ENCODE measurements around the gene FFAR1.
"Not testable (repeated sequence)": the region's sequence is repeated elsewhere in the genome, so short reads cannot be mapped to it uniquely, and the experiment has no call there.

FFAR1 gene

DNA sequence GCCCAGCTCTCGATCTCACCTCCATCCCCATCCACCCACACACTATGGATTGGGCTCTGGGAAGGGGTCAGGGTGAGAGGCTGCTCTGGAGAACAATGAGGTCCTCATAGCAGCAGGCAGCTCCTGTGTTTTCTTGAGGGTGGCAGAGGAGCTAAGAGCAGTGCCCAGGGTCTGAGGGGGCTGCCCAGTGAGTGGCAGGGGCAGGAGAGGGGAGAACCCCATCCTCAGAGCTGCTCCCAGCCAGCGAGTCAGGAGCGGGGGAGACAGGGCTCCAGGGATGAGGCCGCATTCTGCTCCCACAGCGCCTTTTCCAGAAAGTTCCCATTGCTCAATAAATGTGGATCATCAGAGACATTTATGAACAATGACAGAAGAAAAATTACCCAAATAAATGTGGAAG is 12.4 kb downstream of the FFAR1 start:
- DNase-seq (ENCODE audit: low read depth in 2 of 2), result not testable (repeated sequence)

DNA sequence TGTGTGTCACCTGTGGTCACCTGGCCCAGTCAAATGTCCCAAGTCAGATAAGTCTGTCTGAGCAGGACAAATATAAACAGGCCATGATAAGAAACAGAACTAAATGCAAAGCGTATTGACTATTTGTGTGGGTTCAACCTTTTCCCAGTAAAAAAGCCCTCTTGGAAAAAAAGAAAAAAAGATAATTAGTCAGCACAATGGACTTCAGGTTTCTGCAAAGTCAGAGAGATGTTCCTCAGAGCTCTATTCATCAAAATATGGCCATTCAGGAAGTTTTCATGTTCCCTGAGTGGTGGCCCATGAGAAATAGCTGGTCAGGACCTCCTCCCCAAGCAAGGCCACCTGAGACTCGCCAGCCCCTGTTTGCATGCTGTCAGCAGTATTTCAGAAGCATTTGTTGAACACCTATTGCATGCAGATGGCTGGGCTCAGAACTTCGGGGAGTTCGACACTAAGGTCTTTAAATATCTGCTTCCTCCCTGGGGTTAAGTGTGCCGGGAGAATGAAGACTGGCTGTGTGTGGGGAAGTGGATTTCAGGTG is 13.2 kb downstream of the FFAR1 start:
- no peak for DNase-seq (ENCODE audit: low read depth in 2 of 2)

DNA sequence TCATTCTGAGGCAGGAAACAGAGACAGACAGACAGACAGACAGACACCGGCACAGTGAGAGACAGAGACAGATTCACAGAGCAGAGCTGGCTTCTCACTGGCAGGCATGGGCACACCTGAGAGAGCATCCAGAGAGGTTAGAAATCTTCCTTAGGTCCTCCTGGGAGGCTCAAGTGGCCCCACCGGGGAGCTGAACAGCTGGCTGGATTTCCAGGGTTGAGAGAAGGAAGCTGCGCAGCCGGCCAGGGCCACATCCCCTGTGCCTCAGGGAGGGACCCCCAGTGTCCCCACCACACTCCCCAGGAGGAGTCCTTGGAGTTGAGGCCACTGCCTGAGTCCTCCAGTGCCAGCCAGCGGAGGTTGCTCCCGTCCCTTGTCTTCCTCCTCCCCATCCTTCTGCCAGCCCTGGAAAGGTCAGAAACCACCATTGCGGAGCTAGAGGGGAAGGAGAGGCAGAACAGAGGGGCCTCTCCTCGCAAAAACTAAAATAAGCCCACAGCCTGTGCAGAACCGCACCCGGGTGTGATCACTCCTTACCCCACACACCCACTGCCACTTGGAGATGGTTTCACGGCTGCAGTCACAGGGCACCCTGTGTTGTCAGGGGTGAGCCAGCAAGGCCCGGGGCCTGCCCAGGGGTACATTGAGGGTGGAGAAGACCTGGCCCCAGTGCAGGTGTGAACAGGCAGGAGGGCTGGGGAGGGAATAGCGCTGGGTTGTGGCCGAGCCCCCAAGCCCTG is 14.7 kb downstream of the FFAR1 start:
- no peak for DNase-seq (ENCODE audit: low read depth in 2 of 2)

DNA sequence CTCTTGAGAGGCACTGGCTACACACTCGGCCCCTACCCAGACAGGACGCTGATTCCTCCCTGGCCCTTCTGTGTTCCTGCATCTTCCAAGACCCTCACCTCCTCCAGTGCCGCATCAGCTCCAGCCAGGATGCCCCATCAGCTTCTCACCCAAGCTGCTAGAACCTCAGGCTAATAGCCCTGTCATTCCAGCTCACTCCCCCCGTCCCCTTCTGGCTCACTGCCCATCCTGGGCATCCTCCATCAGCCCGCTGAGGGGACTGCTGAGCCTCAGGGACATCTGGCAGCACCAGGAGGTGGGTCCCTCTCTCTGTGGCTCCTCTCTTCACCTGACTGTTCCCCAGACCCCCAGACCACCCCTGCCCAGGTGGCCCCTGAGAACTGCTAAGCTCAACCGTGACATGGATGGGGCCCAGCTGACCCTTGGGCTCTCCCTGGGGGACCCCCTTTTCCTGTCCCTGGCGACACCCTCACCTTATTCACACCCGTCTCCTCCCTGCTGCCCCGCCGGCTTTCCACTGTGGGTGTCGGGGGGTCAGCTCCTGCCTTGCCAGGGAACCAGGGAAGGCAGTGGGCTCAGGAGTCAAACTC is 15.4 kb downstream of the FFAR1 start:
- no peak for DNase-seq (ENCODE audit: low read depth in 2 of 2)

DNA sequence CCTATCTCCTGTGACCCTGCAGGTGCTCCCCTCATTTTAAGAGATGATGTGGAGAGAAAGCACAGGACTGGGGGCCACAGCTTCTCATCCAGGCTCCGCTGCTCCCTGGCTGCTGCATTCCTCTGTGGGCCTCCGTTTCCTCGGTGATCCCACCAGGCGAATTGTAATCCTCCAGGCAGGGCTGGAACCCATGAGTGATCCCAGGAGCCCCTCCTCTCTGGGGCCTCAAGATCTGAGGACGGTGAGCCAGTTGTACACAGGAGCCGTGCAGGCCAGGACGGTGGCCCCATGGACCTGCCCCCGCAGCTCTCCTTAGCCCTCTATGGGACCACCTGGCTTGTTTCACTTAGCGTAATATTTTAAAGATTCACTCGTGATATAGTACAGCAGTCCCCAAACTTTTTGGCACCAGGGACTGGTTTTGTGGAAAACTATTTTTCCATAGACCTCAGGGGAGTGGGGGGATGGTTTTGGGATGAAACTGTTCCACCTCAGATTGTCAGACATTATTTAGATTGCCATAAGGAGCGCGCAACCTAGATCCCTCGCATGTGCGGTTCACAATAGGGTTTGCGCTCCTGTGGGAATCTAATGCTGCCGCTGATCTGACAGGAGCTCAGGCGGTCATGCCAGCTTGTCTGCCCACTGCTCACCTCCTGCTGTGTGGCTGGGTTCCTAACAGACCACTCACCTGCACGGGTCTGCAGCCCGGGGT is 16.2 kb downstream of the FFAR1 start:
- no peak for DNase-seq (ENCODE audit: low read depth in 2 of 2)

DNA sequence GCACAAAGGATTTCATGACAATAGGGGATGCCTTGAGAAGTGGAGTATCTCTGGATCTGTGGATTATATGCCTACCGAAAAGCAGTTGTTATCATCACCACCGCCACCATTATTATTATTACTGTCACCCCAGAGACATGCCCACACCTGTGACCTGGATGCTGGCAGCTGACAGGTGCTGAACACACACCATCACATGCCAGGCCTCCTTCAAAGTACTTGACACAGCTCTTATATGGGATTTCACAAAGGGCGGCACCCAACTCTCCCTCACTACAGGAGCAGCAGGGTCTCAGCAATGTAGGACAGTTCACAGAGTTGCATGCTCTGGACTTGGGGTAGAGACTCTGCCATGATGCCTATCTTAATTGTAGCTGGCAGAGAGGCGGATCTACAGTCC is 17.6 kb downstream of the FFAR1 start:
- no peak for DNase-seq (ENCODE audit: low read depth in 2 of 2)

DNA sequence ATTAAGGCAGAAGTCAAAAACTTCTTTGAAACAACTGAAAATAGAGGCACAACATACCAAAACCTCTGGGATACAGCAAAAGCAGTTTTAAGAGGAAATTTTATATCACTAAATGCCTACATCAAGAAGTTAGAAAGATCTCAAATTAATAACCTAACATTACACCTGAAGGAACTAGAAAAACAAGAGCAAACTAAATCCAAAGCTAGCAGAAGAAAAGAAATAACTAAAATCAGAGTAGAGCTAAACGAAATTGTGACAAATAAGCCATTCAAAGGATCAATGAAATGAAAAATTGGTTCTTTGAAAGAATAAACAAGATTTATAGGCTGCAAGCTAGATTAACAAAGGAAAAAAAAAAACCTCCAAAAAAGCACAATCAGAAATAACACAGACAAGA is 20.7 kb downstream of the FFAR1 start:
- no peak for DNase-seq (ENCODE audit: low read depth in 2 of 2)

DNA sequence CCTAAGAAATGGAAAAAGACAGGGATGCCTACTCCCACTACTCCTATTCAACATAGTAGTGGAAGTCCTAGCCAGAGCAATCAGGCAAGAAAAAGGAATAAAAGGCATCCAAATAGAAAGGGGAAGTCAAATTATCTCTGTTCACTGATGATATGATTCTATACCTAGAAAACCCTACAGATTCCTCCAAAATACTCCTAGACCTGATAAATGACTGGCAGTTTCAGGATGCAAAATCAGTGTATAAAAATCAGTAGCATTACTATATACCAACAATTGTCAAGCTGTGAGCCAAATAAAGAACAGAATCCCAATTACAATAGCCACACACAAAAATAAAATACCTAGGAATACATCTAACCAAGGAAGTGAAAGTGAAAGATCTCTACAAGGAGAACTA is 21.8 kb downstream of the FFAR1 start:
- no peak for DNase-seq (ENCODE audit: low read depth in 2 of 2)

DNA sequence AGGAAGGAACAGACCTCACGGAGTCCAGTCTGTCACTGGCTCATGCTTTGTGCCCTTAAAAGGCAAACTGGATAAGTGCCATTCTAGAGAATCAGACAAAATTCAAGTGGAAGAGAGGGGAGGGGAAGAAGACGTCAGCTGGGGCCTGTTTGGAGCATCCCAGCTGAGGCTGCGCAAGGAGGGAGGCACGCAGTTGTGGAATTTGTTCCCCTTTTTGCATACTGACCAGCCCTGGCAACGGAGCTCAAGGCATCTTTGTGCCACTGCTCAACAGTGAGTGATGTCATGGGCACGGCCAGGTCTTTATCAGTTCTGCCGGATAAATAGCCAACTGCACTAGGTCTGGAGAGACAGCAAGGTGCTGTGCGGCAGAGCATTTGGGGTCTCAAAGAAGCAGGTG is 23.0 kb downstream of the FFAR1 start, which contains the start of gene GPR42:
Gene GPR42, plus strand, starts transcription at position 347 of the 400 bp plus-strand sequence. CDS start 292 bp downstream, outside the sequence.
- no peak for DNase-seq (ENCODE audit: low read depth in 2 of 2)

DNA sequence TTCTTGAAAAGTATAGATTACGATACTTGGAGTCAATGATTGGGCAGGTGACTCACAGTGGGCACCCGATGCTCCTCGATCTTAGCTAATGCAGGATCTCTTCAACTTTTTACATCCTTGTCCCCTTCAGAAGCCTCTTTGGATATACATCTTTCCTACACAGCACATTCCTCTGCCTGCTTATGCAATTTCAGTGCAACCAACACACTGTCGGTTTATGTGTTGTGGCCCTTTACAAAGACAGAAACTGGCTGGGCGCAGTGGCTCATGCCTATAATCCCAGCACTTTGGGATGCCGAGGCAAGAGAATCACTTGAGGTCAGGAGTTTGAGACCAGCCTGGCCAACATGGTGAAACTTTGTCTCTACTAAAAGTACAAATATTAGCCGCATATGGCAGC is 25.8 kb downstream of the FFAR1 start:
- DNase-seq (ENCODE audit: low read depth in 2 of 2), result no peak

DNA sequence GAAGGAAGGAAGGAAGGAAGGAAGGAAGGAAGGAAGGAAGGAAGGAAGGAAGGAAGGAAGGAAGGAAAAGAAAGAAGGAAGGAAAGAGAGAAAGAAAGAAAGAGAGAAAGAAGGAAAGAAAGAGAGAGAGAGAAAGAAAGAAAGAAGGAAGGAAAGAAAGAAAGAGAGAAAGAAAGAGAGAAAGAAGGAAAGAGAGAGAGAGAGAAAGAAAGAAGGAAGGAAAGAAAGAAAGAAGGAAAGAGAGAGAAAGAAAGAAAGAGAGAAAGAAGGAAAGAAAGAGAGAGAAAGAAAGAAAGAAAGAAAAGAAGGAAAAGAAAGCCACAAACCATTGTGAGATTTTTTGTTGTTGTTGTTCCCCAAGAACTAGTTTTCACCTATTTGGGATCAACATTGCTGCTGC is 26.3 kb downstream of the FFAR1 start:
- not testable (repeated sequence) for DNase-seq (ENCODE audit: low read depth in 2 of 2)

DNA sequence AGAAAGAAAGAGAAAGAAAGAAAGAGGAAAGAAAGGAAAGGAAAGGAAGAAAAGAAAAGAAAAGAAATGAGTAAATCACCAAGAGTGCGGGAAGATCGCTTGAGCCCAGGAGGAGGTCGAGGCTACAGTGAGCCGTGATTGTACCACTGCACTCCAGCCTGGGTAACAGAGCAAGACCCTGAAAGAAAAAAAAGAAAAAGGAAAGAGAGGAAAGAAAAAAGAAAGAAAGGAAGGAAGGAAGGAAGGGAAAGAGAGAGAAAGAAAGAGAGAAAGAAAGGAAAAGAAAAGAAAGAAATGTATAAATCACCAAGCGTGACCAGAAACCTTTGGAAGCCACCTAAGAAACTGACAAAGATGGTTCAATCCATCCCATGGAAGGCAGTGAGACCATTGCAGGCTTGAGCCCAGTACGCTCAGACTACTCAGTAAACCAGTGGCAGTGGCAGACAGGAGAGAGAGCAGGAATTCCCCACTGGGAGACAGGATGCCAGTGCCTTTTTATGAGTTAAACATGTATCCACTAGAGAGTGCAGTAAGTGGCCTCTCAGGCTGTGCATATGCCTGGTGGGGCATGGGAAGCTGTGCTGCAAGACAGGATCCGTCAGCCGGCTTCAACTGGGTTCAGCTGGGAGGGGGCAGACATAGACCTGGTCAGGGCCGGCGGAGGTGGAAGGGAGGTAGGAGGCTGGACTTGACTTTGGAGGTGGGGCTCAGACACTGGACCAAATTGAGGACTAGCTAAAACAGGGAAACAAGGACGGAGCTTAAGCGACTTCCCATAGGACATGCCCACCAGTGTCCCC is 28.0 kb downstream of the FFAR1 start:
- no peak for DNase-seq (ENCODE audit: low read depth in 2 of 2)

DNA sequence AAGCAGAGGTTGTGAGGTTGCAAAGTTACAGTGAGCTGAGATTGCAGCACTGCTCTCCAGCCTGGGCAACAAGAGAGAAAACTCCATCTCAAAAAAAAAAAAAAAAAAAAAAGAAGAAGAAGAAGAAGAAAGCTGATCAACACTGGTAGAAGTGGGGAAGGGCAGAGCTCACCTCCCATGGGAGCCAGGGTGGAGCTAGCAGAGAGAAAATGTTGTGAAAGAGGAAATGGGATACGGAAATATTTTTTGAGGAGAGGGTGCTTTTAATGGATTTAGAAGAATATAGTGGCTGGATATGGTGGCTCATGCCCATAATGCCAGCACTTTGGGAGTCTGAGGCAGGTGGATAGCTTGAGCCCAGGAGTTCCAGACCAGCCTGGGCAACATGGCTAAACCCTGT is 30.0 kb downstream of the FFAR1 start:
- DNase-seq (ENCODE audit: low read depth in 2 of 2), result no peak

DNA sequence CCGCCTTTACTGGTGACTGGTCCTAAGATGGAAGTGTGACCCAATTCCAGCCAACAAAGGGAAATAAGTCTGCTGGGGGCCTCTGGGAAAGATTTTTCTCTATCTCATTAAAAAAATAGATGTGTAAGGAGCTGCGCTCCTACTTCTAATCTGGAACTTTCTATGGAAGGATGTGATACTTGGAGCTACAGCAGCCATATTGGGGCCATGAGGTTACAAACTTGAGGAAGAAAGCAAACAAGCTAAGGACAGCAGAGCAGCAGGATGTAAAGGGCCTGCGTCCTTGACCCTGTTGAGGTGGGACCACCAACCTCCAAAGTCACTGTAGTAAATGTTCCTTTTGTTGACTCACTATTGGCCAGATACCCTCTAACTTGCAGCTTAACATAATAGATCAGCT is 30.7 kb downstream of the FFAR1 start:
- DNase-seq (ENCODE audit: low read depth in 2 of 2), result no peak

DNA sequence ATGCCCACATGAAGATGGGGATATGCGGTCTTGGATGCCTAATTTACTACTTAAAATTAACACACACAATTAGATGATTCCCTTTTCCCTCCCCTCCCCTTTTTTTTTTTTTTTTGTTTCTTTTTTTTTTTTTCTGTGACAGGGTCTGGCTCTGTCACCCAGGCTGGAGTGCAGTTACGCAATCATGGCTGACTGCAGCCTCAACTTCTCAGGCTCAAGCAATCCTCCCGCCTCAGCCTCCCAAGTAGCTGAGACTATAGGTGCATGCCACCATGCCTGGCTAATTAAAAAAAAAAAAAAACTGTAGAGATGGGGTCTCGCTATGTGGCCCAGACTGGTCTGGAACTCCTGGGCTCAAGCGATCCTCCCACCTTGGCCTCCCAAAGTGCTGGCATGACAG is 31.8 kb downstream of the FFAR1 start:
- DNase-seq (ENCODE audit: low read depth in 2 of 2), result not testable (repeated sequence)

DNA sequence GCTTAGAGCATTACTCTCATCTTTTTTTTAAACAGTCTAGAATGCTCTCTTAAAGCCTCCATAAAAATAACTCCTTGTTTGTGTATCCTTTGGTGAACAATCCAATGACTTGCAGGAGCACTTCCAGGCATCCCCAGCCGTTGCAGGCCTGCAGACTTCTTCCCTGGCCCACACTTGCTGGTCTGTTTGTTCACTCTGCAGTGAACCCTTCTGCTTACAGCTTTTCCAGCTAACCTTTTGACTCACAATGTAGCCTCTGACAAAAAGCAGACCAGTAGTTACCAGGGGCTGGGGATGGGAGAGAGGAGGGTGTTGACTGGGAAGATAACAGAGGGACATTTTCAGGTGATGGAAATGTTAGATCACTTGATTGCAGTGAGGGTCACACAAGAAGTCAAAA is 32.3 kb downstream of the FFAR1 start:
- DNase-seq (ENCODE audit: low read depth in 2 of 2), result no peak

DNA sequence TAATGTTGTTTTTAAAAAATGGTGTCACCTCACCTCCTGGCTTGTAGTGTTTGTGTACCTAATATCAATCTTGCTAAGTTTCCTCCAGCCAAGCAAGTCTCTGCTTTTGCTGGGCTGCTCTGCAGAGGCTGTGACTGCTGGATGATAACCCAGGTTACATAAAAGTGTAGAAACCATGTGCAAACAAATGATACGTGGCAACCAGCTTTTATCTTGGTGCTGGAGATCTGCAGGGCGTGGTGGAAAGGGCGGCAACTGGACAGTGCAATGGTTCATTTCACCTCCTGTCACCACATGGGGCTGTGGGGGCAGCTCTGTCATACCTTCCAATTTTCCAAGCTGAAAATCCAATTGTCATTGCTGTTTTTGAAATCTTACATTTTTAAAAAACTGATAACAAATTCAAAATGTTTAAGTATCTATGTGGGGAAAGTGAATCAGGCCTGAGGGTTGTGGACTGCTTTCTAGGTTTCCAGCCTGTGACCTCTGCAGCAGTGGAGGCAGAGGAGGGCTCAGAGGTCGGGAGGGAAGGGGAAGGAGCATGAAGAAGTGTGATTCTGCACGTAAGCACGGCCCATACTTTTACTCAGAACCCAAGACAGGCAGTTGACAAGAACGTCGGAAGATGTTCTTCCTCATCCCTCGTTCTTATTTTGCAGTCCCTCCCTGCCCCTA is 32.9 kb downstream of the FFAR1 start:
- DNase-seq (ENCODE audit: low read depth in 2 of 2), result no peak

DNA sequence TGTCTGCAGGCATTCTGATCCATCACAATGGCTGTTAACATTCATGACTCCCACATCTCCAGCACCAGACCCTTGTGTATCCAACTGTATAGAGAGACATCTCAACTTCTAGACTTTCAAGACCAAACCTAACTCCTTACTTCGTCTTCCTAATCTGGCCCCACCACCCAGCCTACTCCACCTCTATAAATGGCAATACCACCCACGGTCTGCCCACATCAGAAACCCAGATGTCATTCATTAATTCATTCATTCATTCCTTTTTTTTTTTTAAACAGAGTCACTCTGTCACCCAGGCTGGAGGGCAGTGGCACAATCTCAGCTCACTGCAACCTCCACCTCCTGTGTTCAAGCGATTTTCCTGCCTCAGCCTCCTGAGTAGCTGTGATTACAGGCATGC is 33.6 kb downstream of the FFAR1 start:
- no peak for DNase-seq (ENCODE audit: low read depth in 2 of 2)

DNA sequence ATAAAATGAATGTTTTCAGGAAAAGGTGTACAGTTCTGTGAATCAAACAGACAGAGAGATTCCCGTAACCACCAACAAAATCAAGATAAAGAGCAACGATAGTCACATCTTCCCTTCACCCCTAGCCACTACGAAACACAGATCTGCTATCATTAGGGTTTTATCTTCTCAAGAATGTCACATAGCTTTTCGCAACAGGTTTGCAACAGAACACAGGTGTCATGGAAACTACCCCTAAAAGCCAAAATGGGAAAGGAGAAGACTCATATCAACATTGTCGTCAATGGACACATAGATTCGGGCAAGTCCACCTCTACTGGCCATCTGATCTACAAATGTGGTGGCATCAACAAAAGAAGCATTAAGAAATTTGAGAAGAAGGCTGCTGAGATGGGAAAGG is 34.2 kb downstream of the FFAR1 start:
- no peak for DNase-seq (ENCODE audit: low read depth in 2 of 2)

DNA sequence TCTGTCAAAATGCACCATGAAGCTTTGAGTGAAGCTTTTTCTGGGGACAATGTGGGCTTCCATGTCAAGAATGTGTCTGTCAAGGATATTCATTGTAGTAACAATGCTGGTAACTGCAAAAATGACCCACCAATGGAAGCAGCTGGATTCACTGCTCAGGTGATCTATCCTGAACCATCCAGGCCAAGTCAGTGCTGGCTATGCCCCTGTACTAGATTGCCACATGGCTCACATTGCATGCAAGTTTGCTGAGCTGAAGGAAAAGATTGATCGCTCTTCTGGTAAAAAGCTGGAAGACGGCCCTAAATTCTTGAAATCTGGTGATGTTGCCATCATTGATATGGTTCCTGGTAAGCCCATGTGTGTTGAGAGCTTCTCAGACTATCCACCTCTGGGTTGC is 35.8 kb downstream of the FFAR1 start:
- DNase-seq (ENCODE audit: low read depth in 2 of 2), result no peak

DNA sequence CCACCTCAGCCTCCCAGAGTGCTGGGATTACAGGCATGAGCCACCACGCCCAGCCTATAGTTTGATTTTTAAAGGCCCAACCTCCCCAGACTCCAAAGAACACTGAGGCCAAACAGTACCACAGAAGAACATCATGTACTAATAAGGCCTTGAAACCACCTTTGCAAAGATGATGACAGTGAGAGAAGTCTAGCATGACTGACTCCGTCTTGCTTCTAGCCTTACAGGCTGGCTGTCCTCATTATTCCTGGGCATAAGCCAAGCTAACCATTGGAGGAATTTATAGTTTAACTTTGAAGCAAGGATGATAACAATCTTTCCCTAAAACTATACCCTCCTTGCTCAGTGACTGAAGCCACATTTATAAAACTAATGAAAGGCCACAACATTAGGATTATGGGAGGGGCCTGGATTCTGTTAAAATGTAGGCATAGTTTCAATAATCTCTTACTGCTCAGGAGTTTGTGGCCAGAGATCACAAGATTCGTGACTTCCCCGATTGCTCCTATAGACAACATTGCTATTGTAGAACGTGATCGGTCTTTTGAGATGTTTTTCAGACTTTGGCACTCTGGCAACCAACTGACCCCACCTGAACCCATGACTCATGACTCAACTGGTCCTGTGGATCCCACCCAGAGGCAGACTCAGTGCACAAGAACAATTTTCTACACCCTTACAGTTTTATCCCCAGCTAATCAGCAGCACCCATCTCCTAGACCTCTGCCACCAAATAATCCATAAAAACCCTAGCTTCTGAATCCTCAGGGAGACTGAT is 40.8 kb downstream of the FFAR1 start:
- no peak for DNase-seq (ENCODE audit: low read depth in 2 of 2)

Measured in fibroblast of skin of left quadriceps (primary cell).